Jurkat, Clone E6-1 (cell line): ENCODE measurements around the gene ALG8. TPM values are rescaled to one million over a fixed set of nuclear protein-coding genes. Genes with fewer than 3 reads are reported as not detected.
"Not testable (repeated sequence)": the region's sequence is repeated elsewhere in the genome, so short reads cannot be mapped to it uniquely, and the experiment has no call there.

Experiments used
- DNase-seq: peaks from one replicate; pipeline ENCODE4 v3.0.0-alpha.2; 2011; ENCODE audit warnings: low read depth, low spot score
- H3K4me3 ChIP-seq: 2 replicates; pipeline ENCODE4 v1.5.1; 2011; ENCODE audit warnings: mild to moderate bottlenecking, low read length, control low read depth, moderate library complexity
- polyA plus RNA-seq: library from polyadenylated mRNA; unstranded; fragments of >200 nt; gene quantifications from one replicate; pipeline ENCODE4 v1.2.1, GENCODE V29; 2012; ENCODE audit warnings: missing spikeins; ENCODE audit not compliant: insufficient read length, insufficient read depth

The ALG8 gene
- 105 TPM for polyA plus RNA-seq

DNA sequence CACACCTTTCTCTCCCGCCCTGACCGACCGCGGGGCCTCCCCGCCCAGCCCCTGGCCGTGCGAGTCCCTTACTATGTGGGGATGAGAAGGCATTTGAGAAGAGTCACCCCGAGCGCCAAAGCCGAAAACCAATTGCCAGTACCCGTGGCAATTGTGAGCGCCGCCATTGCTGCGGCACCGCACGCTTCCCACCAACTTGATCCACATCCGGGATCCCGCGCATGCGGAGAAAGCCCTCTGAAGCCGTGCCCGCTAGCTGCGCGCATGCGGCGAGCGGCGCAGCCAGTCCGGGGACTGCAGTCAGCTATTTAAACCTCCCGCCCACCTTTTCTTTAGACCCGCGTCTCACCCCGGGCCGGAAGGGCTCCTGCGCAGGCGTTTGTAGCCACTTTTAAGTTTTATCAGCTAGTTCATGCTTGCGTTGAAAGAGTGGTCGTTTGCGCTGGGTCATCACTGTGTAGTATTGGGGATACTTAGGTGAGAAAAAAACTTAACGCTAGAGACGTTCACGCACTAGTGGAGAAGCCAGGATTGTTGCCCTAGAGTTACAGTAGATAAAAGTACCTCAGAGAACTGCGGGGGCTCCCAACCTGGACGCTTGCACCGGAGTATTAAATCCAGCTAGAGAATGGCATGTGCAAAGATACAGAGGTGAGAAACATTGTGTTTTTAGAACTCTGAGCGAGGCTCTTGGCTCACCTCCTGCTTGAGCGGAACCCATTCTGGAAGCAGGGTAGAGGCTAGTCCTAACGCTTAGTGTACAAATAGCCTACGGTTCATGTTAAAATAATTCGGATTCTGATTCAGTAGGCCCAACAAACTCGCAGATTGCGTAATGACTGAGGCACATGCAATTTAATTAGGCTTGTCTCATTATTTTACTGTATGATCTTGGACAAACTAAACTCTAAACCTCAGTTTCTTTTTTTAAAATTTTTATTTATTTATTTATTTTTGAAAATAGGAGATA, at the start of gene ALG8:
Gene ALG8, minus strand, starts transcription at position 205 of the 970 bp plus-strand sequence. Its CDS starts 38 bp downstream, at position 167.
- peak; percentile 96 for DNase-seq

DNA sequence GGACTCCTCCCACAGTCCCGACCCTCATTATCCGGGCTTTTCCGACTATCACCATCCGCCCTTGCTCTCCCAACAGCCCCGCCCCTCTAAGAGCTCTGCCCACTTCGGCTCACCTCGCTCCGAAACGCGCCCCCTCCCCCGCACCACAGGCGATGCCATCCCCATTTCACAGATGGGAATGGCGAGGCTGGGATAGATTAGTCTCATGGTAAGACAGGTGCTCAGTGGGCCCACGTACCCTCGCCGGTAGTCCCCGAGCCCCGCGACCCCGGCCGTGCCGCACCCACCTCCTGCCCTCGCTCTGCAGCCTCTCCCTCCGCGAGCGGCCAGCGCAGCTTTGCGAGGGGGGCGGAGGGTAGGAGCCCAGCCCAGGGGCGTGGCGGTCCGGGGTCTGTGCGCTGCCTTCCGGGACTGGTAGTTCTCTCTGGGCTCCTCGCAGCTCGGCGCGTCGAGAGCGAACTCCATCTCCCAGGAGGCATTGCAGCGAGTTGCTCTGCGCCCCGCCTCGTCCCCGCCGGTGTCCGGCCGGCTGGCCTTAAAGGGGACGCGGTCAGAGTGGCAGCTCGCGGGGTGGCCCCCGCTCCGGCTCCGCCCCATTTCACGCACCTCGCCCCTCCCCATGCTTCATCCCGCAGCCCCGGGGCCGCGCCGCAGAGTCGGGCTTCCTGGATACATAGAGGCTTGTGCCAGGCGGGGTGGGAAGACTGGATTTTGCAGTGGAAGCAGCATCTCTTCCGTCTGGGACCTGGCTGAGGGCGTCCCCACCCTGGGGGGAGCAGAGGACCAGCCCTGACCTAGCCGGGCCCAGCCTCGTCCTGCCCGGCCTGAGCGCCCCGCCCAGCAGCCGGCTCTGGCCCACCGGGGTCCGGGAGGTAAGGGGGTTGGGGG, 49.1 kb upstream of the ALG8 start, which contains the start of the genes KCTD21 and USP35:
Gene KCTD21, minus strand, starts transcription at position 341 of the 888 bp plus-strand sequence. CDS start 14,072 bp downstream, outside the sequence.
Gene USP35, plus strand, starts transcription at position 634 of the 888 bp plus-strand sequence. CDS start 7,327 bp downstream, outside the sequence.
- peak within 1 kb of the TSS; percentile 82 for H3K4me3 ChIP-seq
- peak; percentile 82 for DNase-seq

More for the DNA sequence above, at the start of gene ALG8:
- H3K4me3 ChIP-seq = peak within 1 kb of the TSS; percentile 99

GRCh38 chr11:78187366-78188285, 48.2 kb upstream of the ALG8 start:
- H3K4me3 ChIP-seq = peak overlapping the region; percentile 82
- no peak for DNase-seq

DNA sequence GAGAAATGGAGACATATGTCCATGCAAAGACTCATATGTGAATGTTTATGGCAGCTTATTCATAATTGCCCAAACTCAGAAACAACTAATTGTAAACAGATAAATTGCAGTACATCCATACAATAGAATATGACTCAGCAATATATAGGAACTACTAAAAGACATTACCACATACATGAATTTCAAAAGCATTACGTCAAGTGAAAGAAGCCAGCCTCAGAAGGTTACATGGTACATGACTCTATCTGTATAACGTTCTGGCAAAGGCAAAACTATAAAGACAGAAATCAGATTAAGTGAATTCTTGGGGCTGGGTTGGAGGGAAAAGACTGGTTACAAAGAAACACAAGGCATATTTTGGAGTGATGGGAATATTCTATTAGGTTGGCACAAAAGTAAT, 41.8 kb upstream of the ALG8 start:
- DNase-seq = no peak
- H3K4me3 ChIP-seq = no peak overlapping the region

GRCh38 chr11:78180751-78181150, 41.3 kb upstream of the ALG8 start:
- DNase-seq = no peak
- no peak overlapping the region for H3K4me3 ChIP-seq

- no peak for DNase-seq
- no peak overlapping the region for H3K4me3 ChIP-seq
Observed at GRCh38 chr11:78179459-78180071, 40.1 kb upstream of the ALG8 start.

DNA sequence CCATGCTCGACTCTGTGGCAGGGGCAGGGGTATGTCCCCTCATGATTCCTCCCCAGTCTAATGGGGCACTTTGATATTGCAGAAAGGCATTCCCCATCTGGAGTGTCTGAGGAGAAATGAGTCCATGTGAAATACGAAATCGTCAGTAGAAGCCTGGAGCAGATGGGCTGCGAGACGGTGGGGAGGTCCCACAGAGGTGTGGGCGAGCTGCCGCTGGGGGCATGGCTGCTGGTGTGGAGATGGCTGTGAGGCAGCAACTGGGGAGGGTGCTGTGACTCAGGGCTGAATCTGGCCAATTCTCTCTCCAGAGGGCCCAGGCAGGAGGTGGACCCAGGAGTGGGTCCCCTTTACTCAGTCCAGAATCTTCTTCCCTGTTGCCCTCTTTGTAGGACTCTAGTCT, 37.8 kb upstream of the ALG8 start:
- no peak for DNase-seq
- no peak overlapping the region for H3K4me3 ChIP-seq

GRCh38 chr11:78176605-78177141, 37.2 kb upstream of the ALG8 start:
- H3K4me3 ChIP-seq = no peak overlapping the region
- no peak for DNase-seq

GRCh38 chr11:78175862-78176261, 36.4 kb upstream of the ALG8 start:
- DNase-seq = not testable (repeated sequence)

GRCh38 chr11:78171951-78172350, 32.5 kb upstream of the ALG8 start:
- DNase-seq = no peak
- no peak overlapping the region for H3K4me3 ChIP-seq

More at GRCh38 chr11:78175862-78176261, 36.4 kb upstream of the ALG8 start:
- H3K4me3 ChIP-seq = not testable (repeated sequence)

GRCh38 chr11:78170874-78171549, 31.6 kb upstream of the ALG8 start:
- no peak overlapping the region for H3K4me3 ChIP-seq
- DNase-seq = no peak

GRCh38 chr11:78170413-78170812, 31.0 kb upstream of the ALG8 start:
- no peak overlapping the region for H3K4me3 ChIP-seq
- no peak for DNase-seq

GRCh38 chr11:78168539-78169477, 29.4 kb upstream of the ALG8 start:
- no peak overlapping the region for H3K4me3 ChIP-seq
- no peak for DNase-seq

DNA sequence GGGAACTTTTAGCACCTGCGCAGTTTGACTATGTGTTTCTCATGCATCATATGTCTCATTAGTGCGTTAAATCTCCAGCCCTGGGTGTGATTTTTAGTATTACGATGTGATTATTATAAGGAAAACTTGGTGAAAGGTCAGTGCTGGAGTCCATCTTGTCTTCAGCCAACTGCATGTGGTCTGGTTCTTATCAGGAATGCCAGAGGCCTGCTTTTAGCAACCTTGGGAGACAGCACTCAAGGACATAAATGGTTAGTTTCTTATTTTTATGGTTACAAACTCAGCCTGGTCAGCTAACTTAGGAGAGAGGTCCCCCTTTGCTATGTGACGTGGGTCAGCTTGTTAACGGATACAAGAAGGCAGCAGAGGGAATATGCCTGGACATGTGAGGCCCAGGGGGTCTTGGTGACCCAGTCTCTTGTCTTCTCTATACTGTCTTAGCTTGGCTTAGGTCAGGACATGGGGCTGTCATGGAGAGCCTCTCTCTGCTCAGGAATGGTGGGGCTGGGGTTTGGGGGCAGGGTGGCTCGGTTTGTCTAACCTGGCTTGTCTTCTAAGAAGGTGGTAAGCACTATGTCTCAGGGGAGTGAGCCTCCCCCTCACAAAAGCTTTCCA, 27.5 kb upstream of the ALG8 start:
- no peak overlapping the region for H3K4me3 ChIP-seq

GRCh38 chr11:78164471-78164870, 25.0 kb upstream of the ALG8 start:
- no peak for DNase-seq
- no peak overlapping the region for H3K4me3 ChIP-seq

More for the DNA sequence above, 27.5 kb upstream of the ALG8 start:
- no peak for DNase-seq

DNA sequence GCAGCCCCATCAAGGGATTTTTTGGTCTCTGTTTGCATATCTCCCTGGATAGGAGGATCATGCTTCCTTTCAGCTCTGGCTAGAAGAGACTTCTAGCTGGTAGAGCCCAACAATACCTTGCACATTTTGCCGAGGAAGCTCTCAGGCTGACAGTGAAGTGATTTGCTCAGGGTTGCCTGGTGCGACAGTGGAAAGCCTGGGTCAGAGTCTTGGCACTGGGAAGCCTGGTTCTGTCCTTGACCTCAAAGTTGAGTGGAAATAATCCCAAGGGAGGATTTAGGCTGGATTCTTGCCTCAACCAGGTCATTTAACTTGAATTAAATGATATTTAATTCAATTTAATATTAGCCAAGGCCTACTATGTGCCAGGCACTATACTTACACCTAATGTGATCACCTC, 24.4 kb upstream of the ALG8 start:
- no peak for DNase-seq
- no peak overlapping the region for H3K4me3 ChIP-seq
